A673 (cell line): ENCODE measurements around the gene NIT2.

Experiments
- CTCF ChIP-seq: fragments of 300-800, 200-600 bp; sonication (generic); conservative IDR thresholded peaks from 2 replicates; pipeline ENCODE4 v1.5.1; 2017; ENCODE audit warnings: low read depth, mild to moderate bottlenecking, antibody characterized with exemption, low read length, moderate library complexity, mixed read lengths
- EZH2 ChIP-seq: fragments of 200-600 bp; sonication (generic); IDR thresholded peaks from 2 replicates; pipeline ENCODE4 v1.6.1; 2017; ENCODE audit warnings: borderline replicate concordance, low read depth, mild to moderate bottlenecking, mixed read lengths, antibody characterized with exemption, low read length; ENCODE audit not compliant: poor library complexity, severe bottlenecking

- TF ChIP-seq CTCF (no peak), EZH2 (no peak)
Observed at GRCh38 chr3:100364421-100364820, 29.9 kb downstream of the NIT2 start.
